IMR-90 (cell line): ENCODE results near the gene COL7A1. TPM values are rescaled to one million over a fixed set of nuclear protein-coding genes. Genes with fewer than 3 reads are reported as not detected.

Experiments used
- ATAC-seq: fragments of 200-7000 bp; cut with Tn5 transposase; 2 replicates; pipeline ENCODE4 v1.9.1; 2020; ENCODE audit warnings: low read depth, mild to moderate bottlenecking, moderate library complexity
- BruUV-seq: library from RNA; stranded (reverse); fragments of 400-500 nt; replicated peaks from 2 replicates; lab custom pipeline; 2021; lab: Mats Ljungman, UMichigan
- CTCF ChIA-PET: fragments of 300-600 bp; formaldehyde crosslinking; extraction: SDS; loops from one replicate; lab custom pipeline; 2021; ENCODE audit warnings: antibody characterized with exemption; lab: Yijun Ruan, JAX
- POLR2A ChIA-PET: fragments of 300-600 bp; sonication (Branson Sonifier 250); formaldehyde crosslinking; loops from one replicate; lab custom pipeline; 2022; ENCODE audit warnings: antibody characterized with exemption; ENCODE audit not compliant: unreplicated experiment; lab: Charles Lee
- DNase-seq: peaks from one replicate; pipeline ENCODE4 v3.0.0; 2013
- H2AFZ ChIP-seq: replicated peaks from 2 replicates; pipeline ENCODE3; 2013; ENCODE audit warnings: low read length, mild to moderate bottlenecking; ENCODE audit not compliant: poor library complexity
- H2AK5ac ChIP-seq: 2 replicates; pipeline ENCODE4 v1.6.1; 2013; ENCODE audit warnings: low read depth, low read length, inconsistent platforms
- H2AK9ac ChIP-seq: replicated peaks from 2 replicates; pipeline ENCODE3; 2013; ENCODE audit warnings: mild to moderate bottlenecking, low read depth, low read length, moderate library complexity; ENCODE audit not compliant: poor library complexity
- H2BK120ac ChIP-seq: 2 replicates; pipeline ENCODE4 v1.6.1; 2013; ENCODE audit warnings: low read depth, low read length, inconsistent platforms
- H2BK15ac ChIP-seq: 3 replicates; pipeline ENCODE4 v1.6.1; 2013; ENCODE audit warnings: low read depth, low read length, inconsistent platforms
- H2BK20ac ChIP-seq: 2 replicates; pipeline ENCODE4 v1.6.1; 2013; ENCODE audit warnings: low read depth, mild to moderate bottlenecking, inconsistent platforms, low read length, moderate library complexity
- H2BK5ac ChIP-seq: 2 replicates; pipeline ENCODE4 v1.6.1; 2013; ENCODE audit warnings: mild to moderate bottlenecking, low read depth, low read length, inconsistent platforms; ENCODE audit not compliant: poor library complexity, severe bottlenecking
- H3K14ac ChIP-seq: replicated peaks from 2 replicates; pipeline ENCODE4 v1.6.1; 2013; ENCODE audit warnings: low read depth, low read length, inconsistent platforms
- H3K18ac ChIP-seq: 2 replicates; pipeline ENCODE4 v1.6.1; 2013; ENCODE audit warnings: low read depth, low read length, control low read depth
- H3K23ac ChIP-seq: 2 replicates; pipeline ENCODE4 v1.6.1; 2013; ENCODE audit warnings: low read depth, low read length, inconsistent platforms
- H3K27ac ChIP-seq: 2 replicates; pipeline ENCODE4 v1.5.1; 2013; ENCODE audit warnings: mild to moderate bottlenecking, control low read depth, low read length; ENCODE audit not compliant: insufficient read depth
- H3K27me3 ChIP-seq: 2 replicates; pipeline ENCODE4 v1.6.1; 2013; ENCODE audit warnings: low read length; ENCODE audit not compliant: control insufficient read depth, insufficient read depth
- H3K36me3 ChIP-seq: 2 replicates; pipeline ENCODE4 v1.6.1; 2013; ENCODE audit warnings: low read length, mixed read lengths; ENCODE audit not compliant: control insufficient read depth, insufficient read depth
- H3K4ac ChIP-seq: 2 replicates; pipeline ENCODE4 v1.6.1; 2013; ENCODE audit warnings: low read depth, low read length, inconsistent platforms
- H3K4me1 ChIP-seq: 2 replicates; pipeline ENCODE4 v1.6.1; 2013; ENCODE audit warnings: low read length, mixed read lengths; ENCODE audit not compliant: control insufficient read depth, insufficient read depth
- H3K4me2 ChIP-seq: 2 replicates; pipeline ENCODE4 v1.6.1; 2013; ENCODE audit warnings: low read depth, mild to moderate bottlenecking, control low read depth, low read length, moderate library complexity
- H3K4me3 ChIP-seq: 2 replicates; pipeline ENCODE4 v1.5.1; 2013; ENCODE audit warnings: low read depth, mild to moderate bottlenecking, control low read depth, low read length, moderate library complexity; ENCODE audit not compliant: insufficient read depth
- H3K56ac ChIP-seq: 2 replicates; pipeline ENCODE4 v1.6.1; 2013; ENCODE audit warnings: low read length, inconsistent platforms; ENCODE audit not compliant: insufficient read depth; ENCODE audit errors: extremely low read depth
- H3K79me1 ChIP-seq, 2 experiments: 2 replicates each; pipeline ENCODE4 v1.6.1; 2013; ENCODE audit warnings: low read length in 2 of 2, inconsistent platforms in 1 of 2, low read depth in 1 of 2
- H3K9ac ChIP-seq: 2 replicates; pipeline ENCODE4 v1.6.1; 2013; ENCODE audit warnings: low read depth, low read length, control low read depth
- H3K9me1 ChIP-seq: 2 replicates; pipeline ENCODE4 v1.6.1; 2013; ENCODE audit warnings: low read length, inconsistent platforms; ENCODE audit not compliant: insufficient read depth
- H3K9me3 ChIP-seq: 2 replicates; pipeline ENCODE4 v1.6.1; 2013; ENCODE audit warnings: low read length; ENCODE audit not compliant: control insufficient read depth, insufficient read depth
- H4K20me1 ChIP-seq: 2 replicates; pipeline ENCODE4 v1.6.1; 2013; ENCODE audit warnings: low read length, inconsistent platforms; ENCODE audit not compliant: insufficient read depth
- H4K5ac ChIP-seq: 2 replicates; pipeline ENCODE4 v1.6.1; 2013; ENCODE audit warnings: mild to moderate bottlenecking, low read depth, low read length, control low read depth
- H4K8ac ChIP-seq, 2 experiments: 2 replicates each; pipeline ENCODE4 v1.6.1; 2013; ENCODE audit warnings: low read depth in 2 of 2, low read length in 2 of 2, control low read depth in 1 of 2, inconsistent platforms in 1 of 2
- H4K91ac ChIP-seq: 2 replicates; pipeline ENCODE4 v1.6.1; 2013; ENCODE audit warnings: low read depth, low read length, inconsistent platforms; ENCODE audit not compliant: insufficient read depth
- CEBPB ChIP-seq: IDR thresholded peaks from 2 replicates; pipeline ENCODE4 v1.6.1; 2012; ENCODE audit warnings: low read depth, low read length, improper control_type of control experiment
- CHD1 ChIP-seq: IDR thresholded peaks from 2 replicates; pipeline ENCODE4 v1.6.1; 2012; ENCODE audit warnings: low read depth, low read length, improper control_type of control experiment
- MAFK ChIP-seq: IDR thresholded peaks from 2 replicates; pipeline ENCODE4 v1.6.1; 2012; ENCODE audit warnings: low read depth, low read length, improper control_type of control experiment
- MAZ ChIP-seq: IDR thresholded peaks from 2 replicates; pipeline ENCODE4 v1.6.1; 2012; ENCODE audit warnings: low read depth, mild to moderate bottlenecking, low read length, improper control_type of control experiment, moderate library complexity, borderline replicate concordance
- MXI1 ChIP-seq: IDR thresholded peaks from 2 replicates; pipeline ENCODE4 v1.6.1; 2012; ENCODE audit warnings: low read depth, mild to moderate bottlenecking, low read length, moderate library complexity, borderline replicate concordance
- NFE2L2 ChIP-seq: fragments of 150-350 bp; IDR thresholded peaks from 2 replicates; pipeline ENCODE4 v1.6.1; 2016; ENCODE audit warnings: low read depth, mild to moderate bottlenecking, low read length
- POLR2A ChIP-seq: IDR thresholded peaks from 2 replicates; pipeline ENCODE4 v1.6.1; 2012; ENCODE audit warnings: mild to moderate bottlenecking, low read depth, low read length
- RAD21 ChIP-seq: IDR thresholded peaks from 2 replicates; pipeline ENCODE4 v1.6.1; 2012; ENCODE audit warnings: low read length, improper control_type of control experiment
- RCOR1 ChIP-seq: IDR thresholded peaks from 2 replicates; pipeline ENCODE4 v1.6.1; 2012; ENCODE audit warnings: mild to moderate bottlenecking, low read length, improper control_type of control experiment; ENCODE audit not compliant: insufficient replicate concordance
- RFX5 ChIP-seq: IDR thresholded peaks from 2 replicates; pipeline ENCODE4 v1.8.0; 2012; ENCODE audit warnings: low read depth, mild to moderate bottlenecking, low read length, moderate library complexity
- SMC3 ChIP-seq: fragments of 150-350 bp; IDR thresholded peaks from 2 replicates; pipeline ENCODE4 v1.6.1; 2016; ENCODE audit warnings: low read depth, mild to moderate bottlenecking, antibody characterized with exemption, low read length, moderate library complexity
- WGBS, 2 experiments: methylation state at CpG; one replicate each; pipeline versions ENCODE4 v1.1.5 to v1.1.7; 2013; ENCODE audit warnings: missing lambda C conversion rate in 2 of 2; ENCODE audit not compliant: insufficient read length in 1 of 2; ENCODE audit errors: extremely low coverage in 2 of 2; 5-methylcytosine and 5-hydroxymethylcytosine counted together
- dilution Hi-C: fragments of 300-500 bp; cut with HindIII; formaldehyde crosslinking; loops from one replicate; pipeline ENCODE4 v1.14.3; 2018; ENCODE audit warnings: low sequenced_read_pairs; ENCODE audit not compliant: unreplicated experiment
- in situ Hi-C: fragments of 300-500 bp; cut with MboI; formaldehyde crosslinking; loops from 3 replicates; pipeline ENCODE4 v1.14.3; 2019; ENCODE audit warnings: low sequenced_read_pairs, inconsistent platforms, mixed read lengths
- intact Hi-C: fragments of 100-400 bp; cut with micrococcal nuclease; formaldehyde crosslinking; loops from 2 replicates; pipeline ENCODE4 v1.10.0; 2022
- polyA plus RNA-seq, 3 experiments: library from polyadenylated mRNA; depleted of rRNA; stranded (reverse); fragments of >200 nt; gene quantifications; 2 replicates each; pipeline ENCODE4 v1.2.3, GENCODE V29; 2012; ENCODE audit warnings: low replicate concordance in 1 of 3
- total RNA-seq: library from RNA; depleted of rRNA; stranded (reverse); fragments of >200 nt; gene quantifications from 2 replicates; pipeline ENCODE4 v1.2.3, GENCODE V29; 2012
- TF ChIP-seq, protein P1 (sequence below): conservative IDR thresholded peaks from 2 replicates; pipeline ENCODE4 v1.5.1; 2012; ENCODE audit warnings: mild to moderate bottlenecking, low read depth, low read length, improper control_type of control experiment
- TF ChIP-seq, protein P2 (sequence below): fragments of 150-350 bp; IDR thresholded peaks from 2 replicates; pipeline ENCODE4 v1.6.1; 2016; ENCODE audit warnings: low read depth, mild to moderate bottlenecking, low read length, moderate library complexity, borderline replicate concordance
- TF ChIP-seq, protein P3 (sequence below): fragments of 150-350 bp; IDR thresholded peaks from 2 replicates; pipeline ENCODE4 v1.6.1; 2017; ENCODE audit warnings: mild to moderate bottlenecking, antibody characterized with exemption, low read length, low read depth

The COL7A1 gene
- total and polyA plus RNA-seq, 2 of the 4 experiments (the other 2 are of a cell fraction), result 4.1 to 20.3 TPM

DNA sequence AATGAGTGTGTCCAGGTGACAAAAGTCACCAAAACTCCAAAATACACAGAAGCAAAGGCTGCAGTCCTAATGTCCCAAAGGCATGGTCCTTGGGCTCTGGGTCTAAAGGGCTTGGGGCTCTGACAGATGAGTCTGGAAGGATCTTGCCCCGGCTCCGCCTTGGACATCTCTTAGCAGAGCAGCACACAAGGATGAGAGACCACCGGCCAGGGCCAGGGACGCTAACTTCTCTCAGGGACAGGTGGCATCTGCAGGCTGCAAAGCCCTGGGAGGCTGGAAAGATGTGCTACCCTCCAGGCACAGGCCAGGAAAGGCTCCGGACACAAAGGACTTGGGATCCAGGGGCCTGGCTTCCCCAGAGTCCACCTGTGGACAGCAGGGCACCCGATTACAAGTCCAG lies 77.1 kb downstream of the COL7A1 start:
- ChIA-PET CTCF (no interaction called here), POLR2A (no interaction called here)
- no peak overlapping the region for H3K9ac ChIP-seq
- H3K4me1 ChIP-seq, result 0 out of 2 replicates have a peak, but pooled peaks cover 2% of the 10 kb centered on the region
- H2AK5ac ChIP-seq, result no peak overlapping the region
- no peak overlapping the region for H2BK5ac ChIP-seq
- no peak overlapping the region for H4K8ac ChIP-seq
- H3K27me3 ChIP-seq, result no peaks in the 10 kb centered on the region
- H3K4me2 ChIP-seq, result no peak overlapping the region
- H3K23ac ChIP-seq, result no peak overlapping the region
- dilution Hi-C loops, result no loop called here
- H3K56ac ChIP-seq, result no peak overlapping the region
- in situ Hi-C loops, result no loop called here
- H2AFZ ChIP-seq, result no peak overlapping the region
- H3K36me3 ChIP-seq, result peaks cover 7% of the 10 kb centered on the region
- BruUV-seq, result no TSS peak
- H2BK20ac ChIP-seq, result no peak overlapping the region
- H2AK9ac ChIP-seq, result no peak overlapping the region
- no peak overlapping the region for H2BK15ac ChIP-seq
- no peaks in the 10 kb centered on the region for H3K9me1 ChIP-seq
- H3K18ac ChIP-seq, result no peak overlapping the region
- no peaks in the 10 kb centered on the region for H4K20me1 ChIP-seq
- H3K4me3 ChIP-seq, result no peak overlapping the region
- ATAC-seq (no peak; the same call in 1 of the 2 replicates), DNase-seq (no peak)
- H3K4ac ChIP-seq, result no peak overlapping the region
- no peak overlapping the region for H3K14ac ChIP-seq
- H4K5ac ChIP-seq, result no peak overlapping the region
- no peak overlapping the region for H4K91ac ChIP-seq
- H3K9me3 ChIP-seq, result no peaks in the 10 kb centered on the region
- WGBS, 2 experiments, result 78% methylated on average over 2 of the region's 6 CpGs; no CpG with 5 or more reads in 1 of the 2 experiments
- H2BK120ac ChIP-seq, result no peak overlapping the region
- intact Hi-C loops, result no loop called here
- H3K79me1 ChIP-seq, result no peaks in the 10 kb centered on the region
- TF ChIP-seq, protein P1, sequence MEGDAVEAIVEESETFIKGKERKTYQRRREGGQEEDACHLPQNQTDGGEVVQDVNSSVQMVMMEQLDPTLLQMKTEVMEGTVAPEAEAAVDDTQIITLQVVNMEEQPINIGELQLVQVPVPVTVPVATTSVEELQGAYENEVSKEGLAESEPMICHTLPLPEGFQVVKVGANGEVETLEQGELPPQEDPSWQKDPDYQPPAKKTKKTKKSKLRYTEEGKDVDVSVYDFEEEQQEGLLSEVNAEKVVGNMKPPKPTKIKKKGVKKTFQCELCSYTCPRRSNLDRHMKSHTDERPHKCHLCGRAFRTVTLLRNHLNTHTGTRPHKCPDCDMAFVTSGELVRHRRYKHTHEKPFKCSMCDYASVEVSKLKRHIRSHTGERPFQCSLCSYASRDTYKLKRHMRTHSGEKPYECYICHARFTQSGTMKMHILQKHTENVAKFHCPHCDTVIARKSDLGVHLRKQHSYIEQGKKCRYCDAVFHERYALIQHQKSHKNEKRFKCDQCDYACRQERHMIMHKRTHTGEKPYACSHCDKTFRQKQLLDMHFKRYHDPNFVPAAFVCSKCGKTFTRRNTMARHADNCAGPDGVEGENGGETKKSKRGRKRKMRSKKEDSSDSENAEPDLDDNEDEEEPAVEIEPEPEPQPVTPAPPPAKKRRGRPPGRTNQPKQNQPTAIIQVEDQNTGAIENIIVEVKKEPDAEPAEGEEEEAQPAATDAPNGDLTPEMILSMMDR, result no peak
- no peak for TF ChIP-seq MAFK
- TF ChIP-seq, protein P2, sequence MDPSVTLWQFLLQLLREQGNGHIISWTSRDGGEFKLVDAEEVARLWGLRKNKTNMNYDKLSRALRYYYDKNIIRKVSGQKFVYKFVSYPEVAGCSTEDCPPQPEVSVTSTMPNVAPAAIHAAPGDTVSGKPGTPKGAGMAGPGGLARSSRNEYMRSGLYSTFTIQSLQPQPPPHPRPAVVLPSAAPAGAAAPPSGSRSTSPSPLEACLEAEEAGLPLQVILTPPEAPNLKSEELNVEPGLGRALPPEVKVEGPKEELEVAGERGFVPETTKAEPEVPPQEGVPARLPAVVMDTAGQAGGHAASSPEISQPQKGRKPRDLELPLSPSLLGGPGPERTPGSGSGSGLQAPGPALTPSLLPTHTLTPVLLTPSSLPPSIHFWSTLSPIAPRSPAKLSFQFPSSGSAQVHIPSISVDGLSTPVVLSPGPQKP, result no peak
- TF ChIP-seq RFX5, result no peak
- TF ChIP-seq, protein P3, sequence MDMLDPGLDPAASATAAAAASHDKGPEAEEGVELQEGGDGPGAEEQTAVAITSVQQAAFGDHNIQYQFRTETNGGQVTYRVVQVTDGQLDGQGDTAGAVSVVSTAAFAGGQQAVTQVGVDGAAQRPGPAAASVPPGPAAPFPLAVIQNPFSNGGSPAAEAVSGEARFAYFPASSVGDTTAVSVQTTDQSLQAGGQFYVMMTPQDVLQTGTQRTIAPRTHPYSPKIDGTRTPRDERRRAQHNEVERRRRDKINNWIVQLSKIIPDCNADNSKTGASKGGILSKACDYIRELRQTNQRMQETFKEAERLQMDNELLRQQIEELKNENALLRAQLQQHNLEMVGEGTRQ, result no peak
- no peak for TF ChIP-seq SMC3
- no peak for TF ChIP-seq RAD21
- TF ChIP-seq MXI1, result no peak
- no peak for TF ChIP-seq CEBPB
- no peak for TF ChIP-seq NFE2L2
- no peak for TF ChIP-seq POLR2A
- TF ChIP-seq MAZ, result no peak
- TF ChIP-seq CHD1, result no peak
- TF ChIP-seq RCOR1, result no peak
- no peak overlapping the region for H3K27ac ChIP-seq
